Stimulated activated CD4-positive, alpha-beta T cell treated with anti-CD3 and anti-CD28 coated beads, Interleukin-1b, Interleukin-23, amount 100 ng/mL, for 1 hour (primary cell): Measurements from ENCODE around the gene VWA8.
"Not testable (repeated sequence)": the region's sequence is repeated elsewhere in the genome, so short reads cannot be mapped to it uniquely, and the experiment has no call there.

Source experiments
- DNase-seq, 2 donors: peaks; one replicate each; pipeline ENCODE4 v3.0.0-alpha.2; 2020; ENCODE audit warnings: low read depth in 2 of 2

VWA8 gene

DNA sequence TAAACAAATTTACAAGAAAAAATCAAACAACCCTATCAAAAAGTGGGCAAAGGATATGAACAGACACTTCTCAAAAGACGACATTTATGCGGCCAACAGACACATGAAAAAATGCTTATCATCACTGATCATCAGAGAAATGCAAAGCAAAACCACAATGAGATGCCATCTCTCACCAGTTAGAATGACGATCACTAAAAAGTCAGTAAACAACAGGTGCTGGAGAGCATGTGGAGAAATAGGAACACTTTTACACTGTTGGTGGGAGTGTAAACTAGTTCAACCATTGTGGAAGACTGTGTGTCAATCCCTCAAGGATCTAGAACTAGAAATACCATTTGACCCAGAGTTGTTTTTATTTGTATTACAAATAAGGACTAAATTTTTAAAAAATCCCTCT is 215.4 kb downstream of the VWA8 start:
- DNase-seq = not testable (repeated sequence)

DNA sequence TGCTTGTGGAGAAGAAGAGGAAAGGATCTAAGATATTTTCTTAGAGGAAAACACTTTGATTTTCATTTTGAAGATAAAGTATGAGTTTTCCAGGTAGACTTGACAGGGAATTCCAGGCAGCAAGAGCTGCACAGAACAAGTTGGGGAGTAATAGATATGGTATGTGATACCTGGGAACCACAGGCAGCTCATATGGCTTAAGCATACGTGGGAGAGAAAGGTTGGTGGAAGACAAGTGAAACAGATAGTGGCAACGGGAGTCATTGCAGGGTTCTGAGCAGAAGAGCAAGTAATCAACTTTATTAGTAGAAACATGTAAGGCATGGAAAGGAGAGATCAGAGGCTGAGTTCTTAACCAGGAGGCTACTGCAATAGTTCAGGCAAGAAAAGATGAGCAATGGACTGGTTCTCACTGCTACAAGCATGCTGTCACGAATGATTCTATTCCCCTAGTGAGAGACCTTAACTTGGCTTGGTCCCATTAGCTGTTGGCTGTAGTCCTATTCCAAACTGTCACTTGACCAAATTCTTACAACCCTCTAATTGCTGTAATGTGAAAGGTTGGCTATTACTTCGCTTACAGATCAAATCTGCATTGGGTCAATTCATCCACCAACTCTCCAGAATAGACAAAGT is 217.9 kb downstream of the VWA8 start:
- no peak for DNase-seq

DNA sequence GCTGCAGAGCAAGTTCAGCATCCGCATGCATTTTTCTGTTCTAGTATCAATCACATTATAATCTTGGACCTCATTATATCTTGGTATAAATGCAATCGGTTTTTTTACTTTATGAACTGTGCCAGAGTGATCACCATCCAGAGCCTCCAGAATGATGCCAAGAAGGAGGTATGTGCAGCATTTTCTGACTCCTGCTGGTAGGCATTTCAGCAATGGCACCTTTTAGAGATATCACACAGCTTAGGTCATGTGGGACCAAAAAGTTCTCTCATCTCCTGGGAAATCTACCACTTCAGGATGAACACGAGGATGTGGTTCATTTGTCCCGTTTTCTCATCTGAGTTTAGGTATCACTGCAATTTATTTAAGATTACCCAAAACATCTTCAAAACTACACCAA is 220.4 kb downstream of the VWA8 start:
- no peak for DNase-seq

DNA sequence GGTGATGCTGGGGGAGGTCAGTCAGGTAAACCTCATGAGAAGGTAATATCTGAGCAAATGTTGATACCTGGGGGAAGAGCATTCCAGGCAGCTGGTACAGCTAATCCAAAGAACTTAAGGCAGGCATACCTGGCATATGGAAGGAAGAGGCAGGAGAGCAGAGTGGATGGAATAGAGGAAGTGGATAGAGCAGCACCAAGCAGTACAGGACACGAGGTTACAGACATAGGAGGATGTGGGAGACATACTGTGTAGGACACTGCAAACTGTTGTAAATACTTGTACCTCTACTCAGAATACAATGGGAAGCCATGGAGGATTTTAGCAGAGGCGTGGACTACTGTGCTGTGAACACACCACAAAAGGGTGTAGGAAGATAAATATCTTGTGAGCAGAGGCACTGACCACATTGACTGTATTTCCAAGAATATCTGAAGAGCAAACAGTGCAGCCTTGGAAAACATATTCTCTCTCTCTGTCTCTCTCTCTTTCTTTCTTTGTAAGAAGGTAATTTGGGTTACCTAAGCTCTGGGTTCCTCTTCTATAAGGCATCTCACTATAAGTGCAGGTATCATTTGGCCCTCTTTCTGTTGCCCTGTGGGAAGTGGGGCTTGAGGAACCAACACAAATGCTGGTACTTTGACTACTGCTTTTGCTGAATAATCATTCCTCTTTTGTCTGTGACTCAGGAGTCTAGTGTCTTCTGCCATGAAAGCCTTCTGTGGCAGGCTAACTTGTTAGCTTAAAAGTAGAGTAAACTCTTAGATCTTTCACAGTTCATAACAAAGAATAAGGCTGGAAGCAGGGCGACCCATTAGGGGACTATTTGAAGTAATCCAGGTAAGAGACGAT is 238.0 kb downstream of the VWA8 start:
- DNase-seq = no peak

DNA sequence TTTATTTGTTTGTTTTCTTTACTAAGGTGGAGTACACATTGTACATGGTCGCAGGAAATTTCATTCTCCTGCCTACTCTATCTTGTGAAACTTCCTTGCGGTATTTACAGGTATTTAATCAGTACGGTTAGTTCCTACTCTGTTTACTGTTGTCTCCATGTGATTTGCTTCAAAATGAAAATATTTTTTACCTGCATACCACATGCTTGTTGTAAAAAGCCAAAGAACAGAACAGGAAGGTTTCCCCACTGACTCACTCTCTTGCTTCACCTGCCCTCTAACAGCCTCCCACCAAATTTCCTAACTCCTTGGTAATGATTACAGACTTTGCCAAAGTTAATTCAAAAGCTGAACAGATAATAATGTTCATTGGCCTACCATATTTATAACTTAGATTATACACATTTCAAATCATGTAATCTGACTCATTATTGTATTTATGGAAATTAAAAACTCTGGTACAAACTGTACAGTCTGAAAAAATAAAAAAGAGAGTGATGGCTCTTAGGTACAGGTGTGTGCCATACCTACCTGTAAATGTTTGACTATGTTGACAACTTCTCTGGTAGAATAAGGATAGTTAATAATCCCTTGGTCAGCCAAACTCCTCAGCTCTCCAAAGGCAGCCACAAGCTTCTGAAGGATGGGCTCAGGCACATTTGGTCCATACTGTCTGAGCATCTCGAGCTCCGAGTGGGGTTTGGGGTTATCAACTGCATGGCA is 239.9 kb downstream of the VWA8 start:
- no peak for DNase-seq

DNA sequence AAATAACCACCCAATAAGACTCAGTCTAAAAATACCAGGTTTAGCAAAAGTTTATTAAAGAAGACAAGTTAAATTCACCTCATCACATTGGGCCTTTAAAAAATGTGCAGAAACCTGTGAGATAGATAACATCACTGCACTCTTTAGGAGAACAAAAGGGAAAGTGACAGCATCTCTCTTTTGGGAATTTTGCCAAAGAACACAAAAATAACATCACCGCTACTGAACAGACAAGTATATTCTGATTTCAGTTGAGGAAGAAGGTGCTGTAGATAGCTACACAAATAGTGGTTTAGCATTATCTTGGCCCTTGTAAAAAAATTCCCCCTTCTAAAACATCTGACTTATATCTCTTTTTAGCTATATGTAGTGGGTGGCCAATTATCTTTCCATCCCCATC is 244.7 kb downstream of the VWA8 start:
- DNase-seq = no peak

DNA sequence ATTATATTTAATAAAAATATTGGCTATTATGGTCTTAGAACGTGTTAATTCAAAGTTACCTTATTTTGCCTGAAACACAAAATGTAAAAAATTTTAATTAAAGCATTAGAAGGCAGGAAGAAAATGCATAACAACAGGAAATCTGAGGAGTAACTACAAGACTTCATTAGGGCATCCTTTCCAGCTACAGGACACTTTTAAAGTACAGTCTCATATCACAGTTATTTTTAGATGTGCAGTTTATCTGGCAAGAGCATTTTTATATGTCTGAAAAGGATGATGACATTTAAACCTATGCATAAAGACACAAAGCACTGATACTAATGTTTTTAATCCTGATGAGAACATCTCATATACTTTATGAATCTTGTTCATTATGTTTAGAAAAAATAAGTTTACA is 247.5 kb downstream of the VWA8 start:
- no peak for DNase-seq

DNA sequence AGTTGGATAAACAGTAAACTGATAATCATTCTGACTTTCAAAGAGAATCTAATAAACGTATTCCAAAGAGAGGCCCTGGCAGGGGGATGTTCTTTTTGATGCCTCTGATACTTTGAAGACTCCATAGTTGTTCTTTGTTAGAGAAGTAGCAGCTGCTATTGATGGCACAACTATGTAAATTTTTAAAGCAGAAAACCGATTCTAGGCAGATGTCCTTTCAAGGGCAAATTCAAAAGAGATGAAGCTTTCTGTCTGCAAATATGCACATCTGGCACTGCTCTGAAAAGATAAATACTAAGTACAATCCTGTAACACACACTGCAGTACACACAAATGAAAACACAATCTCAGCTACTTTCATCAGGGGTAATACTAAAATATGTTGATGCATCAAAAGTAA is 250.1 kb downstream of the VWA8 start:
- no peak for DNase-seq

DNA sequence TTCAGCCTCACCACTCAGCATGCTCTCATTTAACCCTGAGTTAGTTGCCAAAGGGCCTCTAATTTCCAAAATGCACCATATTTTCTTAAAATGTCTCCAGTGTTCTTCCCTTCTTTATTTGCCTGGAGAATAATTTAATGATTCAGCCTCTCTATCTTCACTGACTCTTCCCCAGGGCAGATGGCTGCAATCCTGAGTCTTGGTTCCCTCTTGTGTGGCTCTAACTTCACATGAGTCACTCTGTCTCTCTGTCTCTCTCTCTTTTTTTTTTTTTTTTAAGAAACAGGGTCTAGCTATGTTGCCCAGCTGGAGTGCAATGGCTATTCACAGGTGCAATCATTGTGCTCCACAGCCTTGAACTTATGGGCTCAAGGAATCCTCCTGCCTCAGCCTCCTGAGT is 251.4 kb downstream of the VWA8 start:
- DNase-seq = no peak

DNA sequence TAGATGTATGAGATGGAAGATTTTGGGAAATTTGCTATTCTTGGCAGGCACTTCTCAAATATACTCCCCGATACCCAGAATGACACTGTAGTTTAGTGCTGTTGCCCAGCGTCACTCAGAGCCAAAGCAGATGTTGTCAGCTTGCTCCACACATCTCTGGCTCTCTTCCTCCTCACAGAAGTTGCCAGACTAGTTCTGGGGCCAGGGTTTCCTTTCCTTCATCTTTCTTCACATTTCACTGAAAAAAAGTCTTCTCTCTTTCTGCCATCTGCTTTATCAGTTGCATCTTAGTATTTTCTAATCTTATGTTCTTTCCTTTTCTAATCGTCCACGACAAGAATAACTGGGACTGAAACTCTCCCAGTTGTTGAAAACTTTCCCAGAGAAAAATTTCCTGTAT is 252.2 kb downstream of the VWA8 start:
- no peak for DNase-seq

DNA sequence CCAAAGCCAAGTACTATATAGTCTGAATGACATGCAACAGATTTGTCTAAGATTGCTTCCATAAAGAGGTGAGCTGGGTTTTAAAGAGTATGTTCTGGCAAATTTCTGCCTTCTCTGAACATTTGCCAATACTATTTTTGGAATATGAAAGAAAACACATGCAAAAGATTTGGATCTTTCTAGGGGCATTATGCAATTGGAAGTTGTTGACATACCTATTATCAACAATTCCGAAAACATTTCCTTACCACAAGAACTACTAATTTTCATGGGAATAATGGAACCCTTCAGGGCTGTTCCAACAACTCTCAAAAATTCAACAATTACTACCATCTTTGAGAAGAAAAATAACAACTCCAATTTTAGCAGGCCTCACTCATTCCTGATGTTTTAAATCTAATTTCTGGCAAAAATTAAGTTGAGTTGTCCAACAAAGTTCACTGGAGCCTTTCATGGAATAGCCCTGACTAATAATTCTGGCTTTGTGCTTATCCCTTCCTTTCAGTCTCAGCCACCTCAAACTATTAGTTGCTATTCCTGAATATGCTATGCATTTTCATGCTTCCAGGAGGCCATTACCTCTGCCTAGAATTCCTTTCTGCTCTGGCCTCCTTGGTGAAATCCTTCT is 253.6 kb downstream of the VWA8 start:
- no peak for DNase-seq

DNA sequence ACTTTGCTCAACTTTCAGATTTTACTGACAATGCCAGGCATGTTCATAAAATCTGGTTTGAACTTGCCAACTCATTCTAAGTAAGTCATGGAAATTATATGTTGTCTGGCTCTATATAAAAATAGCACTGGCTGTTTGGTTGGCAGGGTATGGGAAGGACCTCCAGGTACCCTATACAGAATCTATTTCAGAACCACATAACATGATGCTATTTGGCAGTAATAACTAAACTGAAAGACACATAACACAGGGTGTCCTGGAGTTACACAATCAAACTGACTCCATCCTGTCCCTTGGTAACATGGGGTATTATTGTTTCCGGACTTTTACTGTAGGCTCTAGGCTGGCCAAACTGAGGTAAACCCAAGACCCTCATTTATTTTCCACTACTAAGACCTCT is 254.8 kb downstream of the VWA8 start:
- no peak for DNase-seq

DNA sequence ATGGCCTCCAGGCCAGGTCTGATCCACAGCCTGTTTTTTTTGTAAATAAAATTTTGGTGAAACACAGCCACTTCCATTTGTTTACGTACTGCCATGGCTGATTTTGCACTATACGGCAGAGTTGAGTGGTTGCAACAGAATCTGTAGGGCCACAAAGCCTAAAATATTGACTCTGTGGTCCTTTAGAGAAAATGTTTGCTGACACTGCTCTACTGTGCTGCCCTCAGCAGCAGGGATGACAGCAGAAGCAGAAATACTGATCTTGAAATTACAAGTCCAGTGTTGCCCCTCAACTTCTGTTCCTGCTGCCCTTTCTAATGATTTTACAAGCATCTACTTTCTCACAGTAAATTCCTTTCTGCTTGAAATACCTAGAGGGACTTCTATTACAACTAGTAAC is 258.4 kb downstream of the VWA8 start:
- no peak for DNase-seq

DNA sequence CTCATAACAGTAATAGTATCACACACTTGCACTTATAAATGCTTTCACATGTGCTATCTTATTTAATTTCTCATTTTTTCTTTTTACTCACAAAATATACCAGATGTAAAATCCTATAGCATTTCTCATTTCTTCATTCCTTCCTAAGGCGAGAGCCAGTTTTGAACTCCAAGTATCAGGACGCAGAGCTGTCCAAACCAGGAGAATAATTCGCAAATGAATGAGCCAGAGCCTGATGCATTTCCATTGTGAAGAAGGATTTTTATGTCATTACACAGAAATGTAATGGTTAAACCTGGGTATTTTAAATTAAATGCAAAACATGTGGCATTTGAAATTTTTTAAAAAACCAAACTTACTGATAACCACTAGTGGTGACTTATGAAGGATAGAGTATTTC is 259.2 kb downstream of the VWA8 start:
- DNase-seq = no peak

DNA sequence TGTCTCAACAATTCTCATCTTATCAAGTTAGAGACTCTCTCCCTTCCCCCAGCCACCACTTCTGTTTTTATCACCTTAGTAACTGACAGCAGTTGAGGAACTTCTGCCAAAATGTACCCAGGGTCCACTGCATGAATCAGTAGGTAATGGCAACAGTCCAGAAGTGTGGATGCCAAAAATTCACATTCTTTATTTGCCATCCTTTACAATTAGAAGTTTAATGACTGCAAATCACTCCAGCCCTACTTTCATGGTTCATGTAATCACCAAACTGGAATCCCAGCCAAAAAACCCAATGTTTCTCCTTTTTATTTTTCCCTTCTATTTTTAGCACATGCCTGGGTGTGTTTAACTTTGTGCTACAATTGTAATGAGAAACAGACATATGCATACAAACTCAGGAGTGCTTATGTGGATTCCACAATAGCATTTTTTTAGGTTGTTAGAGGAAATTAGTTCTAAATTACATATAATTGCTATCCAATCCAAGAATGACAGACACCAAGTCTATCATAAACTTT is 260.1 kb downstream of the VWA8 start:
- no peak for DNase-seq

DNA sequence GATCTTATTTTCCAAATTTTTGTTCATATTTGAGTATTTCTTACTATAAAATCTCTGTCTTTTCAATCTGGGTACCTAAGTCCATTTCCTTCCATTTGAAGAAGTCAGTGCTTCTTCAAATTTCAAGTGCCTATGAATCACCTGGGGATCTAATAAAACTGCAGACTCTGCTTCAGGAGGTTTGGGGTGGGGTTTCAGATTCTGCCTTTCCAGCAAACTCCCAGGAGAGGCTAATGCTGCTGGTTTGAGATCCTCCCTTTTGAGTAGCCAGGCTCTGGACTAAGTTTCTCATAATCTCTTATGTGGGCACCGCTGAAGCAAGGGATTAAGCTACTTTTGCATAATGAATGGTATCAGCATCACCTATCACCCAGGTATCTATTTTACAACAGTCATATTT is 261.1 kb downstream of the VWA8 start:
- DNase-seq = no peak

DNA sequence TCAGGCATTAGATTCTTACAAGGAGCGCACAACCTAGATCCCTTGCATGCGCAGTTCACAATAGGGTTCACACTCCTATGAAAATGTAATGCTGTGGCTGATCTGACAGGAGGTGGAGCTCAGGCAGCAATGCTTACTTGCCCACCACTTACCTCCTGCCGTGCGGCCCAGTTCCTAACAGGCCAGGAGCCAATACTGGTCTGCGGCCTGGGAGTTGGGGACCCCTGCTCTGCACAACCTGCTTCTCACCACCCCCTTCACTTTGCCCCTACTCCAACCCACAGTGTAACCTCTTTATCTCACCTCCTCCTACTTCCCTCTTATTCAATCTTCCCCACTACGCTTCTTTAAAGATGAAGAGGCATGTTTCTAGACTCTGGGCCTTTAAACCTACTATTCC is 263.3 kb downstream of the VWA8 start:
- no peak for DNase-seq

DNA sequence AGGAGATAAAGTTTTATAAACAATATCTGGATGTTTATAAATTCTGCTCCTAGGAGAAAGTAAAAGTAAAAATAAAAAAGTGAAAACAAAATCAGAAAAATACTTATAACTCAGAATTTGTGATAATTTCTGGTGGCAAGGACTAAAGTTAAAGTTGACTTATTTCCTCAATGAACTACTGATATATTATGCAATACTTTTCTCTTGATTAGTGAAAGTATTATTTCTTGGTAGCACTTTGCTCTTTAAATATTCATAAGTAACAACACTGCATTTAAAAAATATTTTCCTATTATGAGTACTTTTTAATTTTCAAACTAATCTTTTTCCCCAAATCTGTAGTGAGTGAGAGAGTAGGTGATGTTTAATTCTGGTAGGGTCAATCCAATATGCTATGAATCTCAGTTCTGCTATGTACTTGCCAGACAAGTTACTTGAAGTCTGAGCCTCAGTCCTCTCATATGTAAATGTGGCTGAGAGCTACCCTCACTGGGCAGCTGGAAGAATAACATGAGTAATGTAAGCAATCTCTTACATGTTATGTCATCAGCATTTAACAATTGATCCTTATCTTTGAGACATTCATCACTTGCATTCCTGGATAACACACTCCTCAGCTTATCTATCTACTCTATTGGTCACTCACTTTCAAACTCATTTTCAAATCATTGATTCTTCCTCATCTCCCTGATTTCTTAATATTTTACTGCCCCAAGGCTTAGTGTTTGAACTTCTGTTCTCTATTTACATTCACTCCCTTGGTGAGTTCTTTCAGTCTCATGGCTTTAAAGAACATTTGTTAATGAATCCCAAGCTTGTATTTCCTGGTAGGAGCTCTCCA is 264.5 kb downstream of the VWA8 start:
- DNase-seq = no peak

DNA sequence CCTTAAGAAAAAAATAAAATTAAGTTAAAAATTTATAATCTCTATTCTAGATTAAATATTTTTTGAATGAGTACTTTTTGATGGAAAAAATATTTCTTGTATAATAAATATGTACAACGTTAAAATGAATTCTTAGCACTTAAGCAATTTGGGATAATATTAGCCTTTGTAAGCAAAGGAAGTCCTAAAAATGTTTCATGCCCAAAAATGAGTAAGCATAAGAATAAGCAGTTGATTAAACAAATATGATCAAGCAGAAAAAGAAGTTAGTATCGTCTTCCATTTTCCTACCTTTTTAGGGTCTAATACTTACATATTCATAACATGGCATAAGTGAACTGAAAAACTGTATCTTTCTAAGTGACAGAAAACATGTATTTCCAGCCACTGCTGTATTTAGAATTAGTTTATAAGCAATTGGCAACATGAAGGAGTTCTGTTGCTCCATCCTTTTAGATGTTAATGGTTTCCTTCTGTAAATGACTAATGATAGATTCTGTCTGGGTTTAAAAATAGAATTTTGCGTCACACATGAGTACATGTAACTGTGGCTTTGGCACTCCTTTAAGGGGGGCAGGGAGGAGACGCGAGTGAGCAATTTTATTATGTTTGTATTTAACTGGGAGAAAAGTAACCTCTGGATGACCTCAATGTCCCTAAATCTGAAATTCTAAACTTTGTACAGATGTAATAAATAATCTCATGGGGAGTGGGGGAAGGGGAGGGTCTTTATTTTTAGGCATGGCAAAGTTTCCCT is 266.2 kb downstream of the VWA8 start:
- no peak for DNase-seq

DNA sequence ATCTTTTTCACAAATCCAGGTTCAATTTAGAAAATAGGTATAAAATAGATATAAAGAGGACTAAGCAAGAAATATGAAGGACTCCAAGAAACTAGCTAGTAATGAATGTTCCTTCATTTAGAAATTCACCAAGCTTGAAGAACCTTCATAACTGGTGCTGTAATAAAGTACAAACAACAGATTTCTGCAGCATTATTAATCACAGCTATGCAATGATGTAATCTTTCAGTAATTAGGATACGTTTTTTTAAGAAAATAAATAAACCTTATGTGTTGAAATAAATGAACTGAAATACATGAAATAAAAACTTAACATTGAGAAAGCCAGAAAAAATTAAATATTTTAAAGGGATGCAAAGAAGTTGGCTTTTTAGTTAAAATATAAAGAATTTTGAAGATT is 267.5 kb downstream of the VWA8 start:
- no peak for DNase-seq

DNA sequence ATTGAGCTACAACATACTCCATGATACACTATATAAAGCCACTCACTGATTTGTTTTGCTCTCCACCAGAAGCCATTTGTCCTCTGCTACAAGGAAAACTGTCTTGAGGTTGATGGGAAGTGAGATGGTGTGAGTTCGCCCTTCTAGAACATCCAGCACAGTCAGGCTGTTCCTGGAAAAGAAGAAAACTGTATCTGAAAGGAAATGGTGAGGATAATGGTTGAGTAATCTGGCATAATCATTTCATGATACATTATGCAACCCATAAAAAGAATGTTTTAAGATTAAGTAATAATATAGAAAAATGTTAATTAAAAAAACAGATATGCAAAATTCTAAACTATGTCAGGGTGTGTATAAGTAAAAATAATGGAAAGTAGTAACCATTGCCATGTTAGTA is 269.6 kb downstream of the VWA8 start:
- DNase-seq = no peak
